CD8-positive, alpha-beta memory T cell (primary cell): ENCODE data around the gene ZCCHC3. TPM values are rescaled to one million over a fixed set of nuclear protein-coding genes. Genes with fewer than 3 reads are reported as not detected.
A peak's percentile ranks its signal among the peaks of the same experiment; 100 is the strongest.
"Not testable (repeated sequence)": the region's sequence is repeated elsewhere in the genome, so short reads cannot be mapped to it uniquely, and the experiment has no call there.

Source experiments
- CTCF ChIA-PET: fragments of 350-600 bp; sonication (Branson Sonifier 250); formaldehyde crosslinking; loops from one replicate; lab custom pipeline; 2021; ENCODE audit warnings: antibody characterized with exemption; lab: Charles Lee
- POLR2A ChIA-PET: fragments of 350-600 bp; sonication (Branson Sonifier 250); formaldehyde crosslinking; loops from one replicate; lab custom pipeline; 2021; ENCODE audit warnings: antibody characterized with exemption; lab: Charles Lee
- DNase-seq, 5 donors: peaks; one replicate each; pipeline versions ENCODE4 v3.0.0 to v3.0.0-alpha.2; 2020 to 2022; ENCODE audit warnings: mixed read lengths in 1 of 5
- H3K27ac ChIP-seq: one replicate; pipeline ENCODE4 v1.7.0; 2013; ENCODE audit warnings: low read depth, mild to moderate bottlenecking, low read length, moderate library complexity
- H3K27me3 ChIP-seq: 2 replicates; pipeline ENCODE4 v1.7.0; 2013; ENCODE audit warnings: low read length, mild to moderate bottlenecking; ENCODE audit not compliant: insufficient read depth, poor library complexity, severe bottlenecking
- H3K36me3 ChIP-seq: 2 replicates; pipeline ENCODE4 v1.7.0; 2013; ENCODE audit warnings: mild to moderate bottlenecking, low read length, moderate library complexity; ENCODE audit not compliant: insufficient read depth
- H3K4me1 ChIP-seq: 2 replicates; pipeline ENCODE4 v1.7.0; 2013; ENCODE audit warnings: mild to moderate bottlenecking, low read length, moderate library complexity; ENCODE audit not compliant: insufficient read depth
- H3K4me3 ChIP-seq: 2 replicates; pipeline ENCODE4 v1.7.0; 2013; ENCODE audit warnings: mild to moderate bottlenecking, low read length
- H3K9me3 ChIP-seq: 2 replicates; pipeline ENCODE4 v1.7.0; 2013; ENCODE audit warnings: mild to moderate bottlenecking, low read length
- H3K27ac Mint-ChIP-seq, 8 donors: one replicate each; pipeline ENCODE4 v1.8.0; 2020 to 2021; ENCODE audit warnings: mixed read lengths in 8 of 8, mild to moderate bottlenecking in 6 of 8, inconsistent platforms in 3 of 8, moderate library complexity in 3 of 8
- H3K27me3 Mint-ChIP-seq, 2 donors: one replicate each; pipeline ENCODE4 v1.8.0; 2020 to 2021; ENCODE audit warnings: mixed read lengths in 2 of 2, mild to moderate bottlenecking in 1 of 2, moderate library complexity in 1 of 2
- H3K36me3 Mint-ChIP-seq, 3 donors: one replicate each; pipeline ENCODE4 v1.8.0; 2020 to 2021; ENCODE audit warnings: mixed read lengths in 3 of 3, inconsistent platforms in 1 of 3, mild to moderate bottlenecking in 1 of 3
- H3K4me1 Mint-ChIP-seq, 3 donors: one replicate each; pipeline ENCODE4 v1.8.0; 2020 to 2021; ENCODE audit warnings: mixed read lengths in 3 of 3, inconsistent platforms in 1 of 3, mild to moderate bottlenecking in 1 of 3
- H3K4me3 Mint-ChIP-seq, 7 donors: one replicate each; pipeline ENCODE4 v1.8.0; 2020 to 2021; ENCODE audit warnings: mixed read lengths in 7 of 7, mild to moderate bottlenecking in 6 of 7, moderate library complexity in 4 of 7, inconsistent platforms in 2 of 7
- H3K9me3 Mint-ChIP-seq, 5 donors: one replicate each; pipeline ENCODE4 v1.8.0; 2020 to 2022; ENCODE audit warnings: mixed read lengths in 5 of 5, mild to moderate bottlenecking in 3 of 5, moderate library complexity in 2 of 5, inconsistent platforms in 1 of 5
- polyA plus RNA-seq: library from polyadenylated mRNA; unstranded; fragments of 300-500 nt; fragmentation: Illumina TruSeq; gene quantifications from one replicate; pipeline ENCODE4 v1.2.3, GENCODE V29; 2021
- total RNA-seq, 2 experiments: library from RNA; stranded (reverse); gene quantifications; one replicate each; pipeline ENCODE4 v1.2.3, GENCODE V29; 2021

The ZCCHC3 gene, protein sequence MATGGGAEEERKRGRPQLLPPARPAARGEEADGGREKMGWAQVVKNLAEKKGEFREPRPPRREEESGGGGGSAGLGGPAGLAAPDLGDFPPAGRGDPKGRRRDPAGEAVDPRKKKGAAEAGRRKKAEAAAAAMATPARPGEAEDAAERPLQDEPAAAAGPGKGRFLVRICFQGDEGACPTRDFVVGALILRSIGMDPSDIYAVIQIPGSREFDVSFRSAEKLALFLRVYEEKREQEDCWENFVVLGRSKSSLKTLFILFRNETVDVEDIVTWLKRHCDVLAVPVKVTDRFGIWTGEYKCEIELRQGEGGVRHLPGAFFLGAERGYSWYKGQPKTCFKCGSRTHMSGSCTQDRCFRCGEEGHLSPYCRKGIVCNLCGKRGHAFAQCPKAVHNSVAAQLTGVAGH
- total RNA-seq (10 to 100 TPM; 25.3 to 25.4 TPM), polyA plus RNA-seq (14.1 TPM)

DNA sequence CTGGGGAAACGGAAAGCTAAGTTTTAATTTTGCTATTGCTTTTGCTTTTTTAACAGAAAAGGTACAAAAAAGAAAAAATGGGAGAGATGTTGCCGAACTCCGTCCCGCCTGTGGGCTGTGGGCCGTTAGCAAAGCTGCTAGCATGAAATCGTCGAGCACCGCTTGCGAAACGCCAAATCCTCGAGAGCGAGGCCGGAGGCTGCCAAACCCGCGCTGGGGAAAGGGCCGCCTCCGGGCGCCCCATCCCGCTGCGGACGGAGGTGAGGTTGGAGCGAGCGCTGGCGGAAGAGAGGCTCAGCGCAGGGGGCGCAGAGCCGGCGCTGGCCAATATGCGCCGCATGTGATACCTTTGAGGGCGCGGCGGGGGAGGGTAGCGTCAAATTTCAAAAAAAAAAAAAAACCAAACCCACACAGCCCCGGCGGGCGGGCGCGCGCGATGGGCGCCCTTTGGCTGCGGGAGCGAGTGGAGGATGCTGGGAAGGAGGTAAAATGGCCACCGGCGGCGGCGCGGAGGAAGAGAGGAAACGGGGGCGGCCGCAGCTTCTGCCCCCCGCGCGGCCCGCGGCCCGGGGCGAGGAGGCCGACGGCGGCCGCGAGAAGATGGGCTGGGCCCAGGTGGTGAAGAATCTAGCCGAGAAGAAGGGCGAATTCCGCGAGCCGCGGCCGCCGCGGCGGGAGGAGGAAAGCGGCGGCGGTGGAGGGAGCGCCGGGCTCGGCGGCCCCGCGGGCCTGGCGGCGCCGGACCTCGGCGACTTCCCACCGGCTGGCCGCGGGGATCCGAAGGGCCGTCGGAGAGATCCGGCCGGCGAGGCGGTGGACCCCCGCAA is at the start of gene ZCCHC3:
Gene ZCCHC3 (plus strand): TSS at position 473 of the 827 bp plus-strand sequence. CDS start 17 bp downstream, at position 490.
- Histone ChIP-seq H3K4me1 (peaks cover 26% of the 10 kb centered on the region), H3K27me3 (no peaks in the 10 kb centered on the region), H3K9me3 (no peaks in the 10 kb centered on the region), H3K27ac (peak within 1 kb of the TSS; percentile 84), H3K36me3 (peaks cover 6% of the 10 kb centered on the region), H3K4me3 (peak within 1 kb of the TSS; percentile 95)
- Mint-ChIP-seq H3K4me1 (peaks cover 39 to 45% (median 45%) of the 10 kb centered on the region in 3 donors), H3K27ac (peak within 1 kb of the TSS; percentile 98 to 100 (median 99)), H3K4me3 (peak within 1 kb of the TSS; percentile 96 to 100 (median 99)), H3K36me3 (peaks cover 0 to 24% (median 2%) of the 10 kb centered on the region in 3 donors), H3K9me3 (peaks cover 0 to 4% (median 0%) of the 10 kb centered on the region in 5 donors), H3K27me3 (peaks cover 0 to 2% of the 10 kb centered on the region in 2 donors)
- POLR2A ChIA-PET, result interaction anchor here (0.7 to 4.5 kb wide), 6 partner anchors 13 to 33 kb away, joined by 3 to 62 read pairs (median 4); partner anchors contain the start of gene SOX12
- CTCF ChIA-PET, result interaction anchor here (0.9 to 3.4 kb wide), 6 partner anchors 12 to 34 kb away, joined by 3 to 17 read pairs (median 8); partner anchors contain the start of gene SOX12
- DNase-seq, result peak; percentile 73 to 89 (median 81)

DNA sequence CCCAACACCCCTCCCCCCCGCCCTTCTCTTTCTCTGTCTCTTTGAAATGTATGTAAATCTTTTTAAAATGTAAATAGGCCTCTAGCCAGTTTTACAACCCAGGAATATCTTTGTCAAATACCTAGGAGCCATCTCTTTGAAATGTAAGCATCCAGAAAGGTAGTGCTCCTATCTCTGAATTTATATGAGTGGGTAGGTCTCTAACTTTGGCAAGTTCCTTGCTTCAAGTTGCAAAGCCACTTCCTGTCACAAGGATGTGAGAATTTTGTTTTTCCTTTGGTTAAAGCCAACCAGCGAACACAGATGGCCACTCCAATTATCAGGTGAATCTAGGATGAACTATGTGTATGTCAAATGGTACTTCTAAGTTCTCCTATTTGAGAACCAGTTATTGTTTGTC is 46.0 kb upstream of the ZCCHC3 start:
- H3K4me1 ChIP-seq, result no peaks in the 10 kb centered on the region
- no peak overlapping the region for H3K4me3 ChIP-seq
- H3K27me3 ChIP-seq, result no peaks in the 10 kb centered on the region
- no peak for DNase-seq
- H3K27ac Mint-ChIP-seq, result no peak overlapping the region
- ChIA-PET CTCF (no interaction called here), POLR2A (no interaction called here)
- H3K36me3 Mint-ChIP-seq, result no peaks in the 10 kb centered on the region
- H3K27me3 Mint-ChIP-seq, result peaks cover 6 to 19% of the 10 kb centered on the region in 2 donors
- H3K9me3 Mint-ChIP-seq, result no peaks in the 10 kb centered on the region
- H3K36me3 ChIP-seq, result no peaks in the 10 kb centered on the region
- H3K9me3 ChIP-seq, result no peaks in the 10 kb centered on the region
- peaks cover 1 to 10% (median 7%) of the 10 kb centered on the region in 3 donors for H3K4me1 Mint-ChIP-seq
- H3K27ac ChIP-seq, result no peak overlapping the region
- no peak overlapping the region for H3K4me3 Mint-ChIP-seq

DNA sequence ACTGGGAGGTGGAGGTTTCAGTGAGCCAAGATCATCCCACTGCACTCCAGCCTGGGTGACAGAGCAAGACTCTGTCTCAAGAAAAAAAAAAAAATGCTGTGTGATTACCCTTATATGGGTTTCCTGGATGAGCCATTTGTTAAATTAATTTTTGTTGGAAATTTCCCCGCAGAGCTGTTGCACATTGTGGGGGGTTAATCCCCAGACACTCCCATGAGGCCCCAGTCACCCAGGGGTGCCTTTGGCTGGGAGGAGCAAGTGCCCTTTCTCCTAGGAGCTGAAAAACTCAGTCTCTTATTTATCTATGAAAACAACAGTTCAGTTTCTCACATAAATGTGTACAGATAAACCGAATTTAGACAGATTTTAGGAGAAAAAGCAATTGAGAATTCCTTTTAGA is 44.6 kb upstream of the ZCCHC3 start:
- Histone ChIP-seq H3K36me3 (no peaks in the 10 kb centered on the region), H3K9me3 (no peaks in the 10 kb centered on the region), H3K27ac (no peak overlapping the region), H3K27me3 (no peaks in the 10 kb centered on the region), H3K4me3 (no peak overlapping the region), H3K4me1 (no peaks in the 10 kb centered on the region)
- ChIA-PET CTCF (no interaction called here), POLR2A (no interaction called here)
- Mint-ChIP-seq H3K36me3 (no peaks in the 10 kb centered on the region), H3K27me3 (peaks cover 4 to 19% of the 10 kb centered on the region in 2 donors), H3K4me1 (peaks cover 1 to 10% (median 7%) of the 10 kb centered on the region in 3 donors), H3K27ac (no peak overlapping the region), H3K4me3 (no peak overlapping the region), H3K9me3 (no peaks in the 10 kb centered on the region)
- DNase-seq, result no peak

GRCh38 chr20:253447-253846 is 43.9 kb upstream of the ZCCHC3 start:
- H3K9me3 Mint-ChIP-seq, H3K9me3 ChIP-seq, DNase-seq, CTCF ChIA-PET, H3K27ac ChIP-seq, H3K27me3 ChIP-seq, H3K4me1 ChIP-seq, H3K36me3 Mint-ChIP-seq, POLR2A ChIA-PET, H3K36me3 ChIP-seq, H3K27ac Mint-ChIP-seq, H3K4me3 ChIP-seq, H3K4me3 Mint-ChIP-seq: not testable (repeated sequence)
- peaks cover 1 to 10% (median 7%) of the 10 kb centered on the region in 3 donors for H3K4me1 Mint-ChIP-seq
- peaks cover 6 to 19% of the 10 kb centered on the region in 2 donors for H3K27me3 Mint-ChIP-seq

DNA sequence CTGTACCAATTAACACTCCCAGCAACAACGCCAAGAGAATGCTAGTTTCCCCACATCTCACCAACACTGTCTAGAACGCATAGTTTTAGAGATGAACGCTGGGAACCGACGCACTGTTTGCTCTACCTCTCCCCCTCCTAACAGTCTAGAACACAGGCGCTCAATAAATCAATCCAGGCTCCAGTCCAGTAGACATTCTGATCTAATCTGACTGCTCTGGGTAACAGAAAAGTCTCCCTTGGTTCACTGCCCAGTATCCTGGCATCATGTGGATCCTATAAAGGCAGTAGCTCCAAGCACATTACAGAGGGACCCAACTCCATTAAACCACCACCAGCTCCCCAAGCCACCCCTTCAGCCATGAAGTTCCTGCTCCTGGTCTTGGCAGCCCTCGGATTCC is 40.0 kb upstream of the ZCCHC3 start, which contains the start of gene DEFB132:
Gene DEFB132 (plus strand): TSS at position 306 of the 400 bp plus-strand sequence. CDS start 55 bp downstream, at position 361.
- H3K27me3 ChIP-seq, result no peaks in the 10 kb centered on the region
- no peaks in the 10 kb centered on the region for H3K36me3 ChIP-seq
- H3K9me3 ChIP-seq, result no peaks in the 10 kb centered on the region
- H3K4me1 ChIP-seq, result no peaks in the 10 kb centered on the region
- no peak for DNase-seq
- Mint-ChIP-seq H3K27me3 (peaks cover 8 to 19% of the 10 kb centered on the region in 2 donors), H3K27ac (peak within 1 kb of the TSS in 2 of 8 donors; percentile 22 to 42), H3K4me1 (peaks cover 0 to 3% (median 0%) of the 10 kb centered on the region in 3 donors), H3K9me3 (no peaks in the 10 kb centered on the region), H3K36me3 (no peaks in the 10 kb centered on the region), H3K4me3 (no peak within 1 kb of the TSS)
- CTCF ChIA-PET, result interaction anchor here (0.7 to 2.6 kb wide), 4 partner anchors 9 to 73 kb away, joined by 3 to 16 read pairs (median 5); no protein-coding TSS in a partner anchor
- H3K4me3 ChIP-seq, result no peak within 1 kb of the TSS
- POLR2A ChIA-PET, result no interaction called here
- H3K27ac ChIP-seq, result no peak within 1 kb of the TSS

DNA sequence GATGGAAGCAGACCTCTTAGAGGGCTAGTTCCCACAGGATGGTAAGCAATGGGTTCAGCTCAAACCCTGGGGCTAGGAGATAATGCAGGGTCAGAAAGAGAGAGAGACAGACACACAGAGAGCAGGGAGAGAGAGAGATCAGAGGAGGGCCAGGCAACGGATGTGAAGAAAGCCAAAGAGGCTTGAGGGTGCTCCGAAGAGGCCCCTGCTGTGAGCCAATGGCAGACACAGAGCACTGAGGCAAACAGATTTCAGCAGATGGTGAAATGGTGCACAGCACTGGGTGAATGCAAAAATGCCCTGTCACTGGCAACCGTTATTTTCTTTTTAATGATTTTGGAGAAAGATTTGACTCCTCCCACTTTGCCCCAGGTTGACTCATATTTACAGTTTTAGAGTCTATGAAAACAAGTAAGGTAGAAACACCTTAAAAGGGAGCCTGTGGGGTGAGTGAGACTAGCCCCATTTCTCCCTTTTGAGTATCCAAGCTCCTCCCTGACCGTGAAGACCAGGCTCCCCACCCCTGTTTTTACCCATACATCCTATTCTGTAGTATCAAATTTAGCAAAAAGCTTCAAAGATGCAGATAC is 39.0 kb upstream of the ZCCHC3 start:
- Mint-ChIP-seq H3K27ac (peak overlapping the region in 2 of 8 donors; percentile 22 to 42), H3K4me1 (peaks cover 0 to 3% (median 0%) of the 10 kb centered on the region in 3 donors), H3K4me3 (no peak overlapping the region), H3K27me3 (peaks cover 8 to 15% of the 10 kb centered on the region in 2 donors), H3K36me3 (no peaks in the 10 kb centered on the region), H3K9me3 (no peaks in the 10 kb centered on the region)
- POLR2A ChIA-PET, result no interaction called here
- H3K36me3 ChIP-seq, result no peaks in the 10 kb centered on the region
- no peaks in the 10 kb centered on the region for H3K27me3 ChIP-seq
- H3K4me3 ChIP-seq, result no peak overlapping the region
- CTCF ChIA-PET, result interaction anchor here (0.9 to 2.6 kb wide), 4 partner anchors 8 to 72 kb away, joined by 3 to 16 read pairs (median 6); no protein-coding TSS in a partner anchor
- no peaks in the 10 kb centered on the region for H3K4me1 ChIP-seq
- no peaks in the 10 kb centered on the region for H3K9me3 ChIP-seq
- no peak for DNase-seq
- no peak overlapping the region for H3K27ac ChIP-seq

GRCh38 chr20:258963-259362 is 38.4 kb upstream of the ZCCHC3 start:
- Histone ChIP-seq H3K27me3 (no peaks in the 10 kb centered on the region), H3K27ac (no peak overlapping the region), H3K4me1 (no peaks in the 10 kb centered on the region), H3K4me3 (no peak overlapping the region), H3K36me3 (no peaks in the 10 kb centered on the region), H3K9me3 (no peaks in the 10 kb centered on the region)
- Mint-ChIP-seq H3K4me3 (no peak overlapping the region), H3K9me3 (no peaks in the 10 kb centered on the region), H3K36me3 (no peaks in the 10 kb centered on the region), H3K4me1 (peaks cover 0 to 3% (median 0%) of the 10 kb centered on the region in 3 donors), H3K27me3 (peaks cover 4 to 13% of the 10 kb centered on the region in 2 donors), H3K27ac (no peak overlapping the region)
- ChIA-PET POLR2A (no interaction called here), CTCF (interaction anchor here (1.5 to 2.6 kb wide), 2 partner anchors 9 to 72 kb away, joined by 4 to 16 read pairs; no protein-coding TSS in a partner anchor)
- no peak for DNase-seq
